SK-N-SH (cell line): ENCODE measurements around the gene TUT4. TPM values are rescaled to one million over a fixed set of nuclear protein-coding genes. Genes with fewer than 3 reads are reported as not detected.

Source experiments
- CTCF ChIA-PET: fragments of 300-600, 350-600 bp; formaldehyde crosslinking; extraction: SDS; loops from one replicate; lab custom pipeline; 2021; lab: Yijun Ruan, JAX
- POLR2A ChIA-PET: fragments of 350-600 bp; sonication (Branson Sonifier 250); formaldehyde crosslinking; extraction: SDS; loops from one replicate; lab custom pipeline; 2020; ENCODE audit warnings: antibody characterized with exemption, inconsistent platforms; lab: Yijun Ruan, JAX
- DNase-seq: peaks from one replicate; pipeline ENCODE4 v3.0.0; 2012
- H2AFZ ChIP-seq: fragments of 200-600 bp; sonication (generic); 2 replicates; pipeline ENCODE4 v1.8.1; 2016; ENCODE audit warnings: antibody characterized with exemption, mild to moderate bottlenecking, low read depth
- H3F3A ChIP-seq: fragments of 200-600 bp; sonication (generic); replicated peaks from 2 replicates; pipeline ENCODE3; 2016; ENCODE audit warnings: antibody characterized with exemption, mild to moderate bottlenecking; ENCODE audit not compliant: insufficient read depth
- H3K27ac ChIP-seq, 2 experiments: fragments of 200-500 bp in 1 of 2; fragments of 200-600 bp in 1 of 2; sonication (Bioruptor generic) in 1 of 2; sonication (generic), shearing (Covaris generic) in 1 of 2; 2 replicates each; pipeline versions ENCODE4 v1.5.1 to v1.6.1; 2014 to 2016; ENCODE audit warnings: low read depth in 2 of 2, inconsistent platforms in 1 of 2, low read length in 1 of 2, mild to moderate bottlenecking in 1 of 2, mixed read lengths in 1 of 2
- H3K27me3 ChIP-seq: fragments of 200-600 bp; sonication (generic), shearing (Covaris generic); 2 replicates; pipeline ENCODE4 v1.6.1; 2016; ENCODE audit warnings: mixed run types; ENCODE audit not compliant: insufficient read depth
- H3K36me3 ChIP-seq, 2 experiments: fragments of 200-500 bp in 1 of 2; fragments of 200-600 bp in 1 of 2; sonication (Bioruptor generic) in 1 of 2; sonication (generic) in 1 of 2; replicated peaks in 1 of 2; 2 replicates each; pipeline versions ENCODE3 to v1.5.1; 2014 to 2016; ENCODE audit warnings: low read length in 1 of 2, mild to moderate bottlenecking in 1 of 2; ENCODE audit not compliant: insufficient read depth in 2 of 2, control insufficient read depth in 1 of 2
- H3K4me1 ChIP-seq, 2 experiments: fragments of 200-500 bp in 1 of 2; fragments of 200-600 bp in 1 of 2; sonication (Bioruptor generic) in 1 of 2; sonication (generic), shearing (Covaris generic) in 1 of 2; 2 replicates each; pipeline versions ENCODE4 v1.5.1 to v1.6.1; 2014 to 2016; ENCODE audit warnings: low read depth in 1 of 2, low read length in 1 of 2, mixed run types in 1 of 2; ENCODE audit not compliant: insufficient read depth in 2 of 2, control insufficient read depth in 1 of 2
- H3K4me2 ChIP-seq: fragments of 200-600 bp; sonication (generic), shearing (Covaris generic); 2 replicates; pipeline ENCODE4 v1.6.1; 2017; ENCODE audit warnings: mixed run types
- H3K4me3 ChIP-seq, 2 experiments: fragments of 200-500 bp in 1 of 2; fragments of 200-600 bp in 1 of 2; sonication (Bioruptor generic) in 1 of 2; sonication (generic), shearing (Covaris generic) in 1 of 2; 2 replicates each; pipeline versions ENCODE4 v1.5.1 to v1.8.1; 2014 to 2016; ENCODE audit warnings: low read depth in 2 of 2, inconsistent platforms in 1 of 2, low read length in 1 of 2, mild to moderate bottlenecking in 1 of 2, mixed read lengths in 1 of 2, moderate library complexity in 1 of 2
- H3K79me2 ChIP-seq: fragments of 200-600 bp; sonication (generic); 2 replicates; pipeline ENCODE4 v1.8.1; 2017; ENCODE audit warnings: mild to moderate bottlenecking; ENCODE audit not compliant: insufficient read depth
- H3K9ac ChIP-seq: fragments of 200-600 bp; sonication (generic); 2 replicates; pipeline ENCODE4 v1.6.1; 2017; ENCODE audit warnings: mixed run types
- H3K9me2 ChIP-seq: fragments of 200-600 bp; sonication (generic); 2 replicates; pipeline ENCODE4 v1.6.1; 2017; ENCODE audit warnings: mixed run types
- H3K9me3 ChIP-seq: fragments of 200-600 bp; sonication (generic); 2 replicates; pipeline ENCODE4 v1.6.1; 2017; ENCODE audit warnings: mixed run types, mild to moderate bottlenecking, moderate library complexity
- H4K20me1 ChIP-seq: fragments of 200-600 bp; sonication (generic); 2 replicates; pipeline ENCODE4 v1.6.1; 2017; ENCODE audit warnings: mild to moderate bottlenecking, mixed run types; ENCODE audit not compliant: insufficient read depth
- EP300 ChIP-seq, 2 experiments: IDR thresholded peaks; 2 replicates each; pipeline versions ENCODE4 v1.4.0 to v1.6.1; 2012; ENCODE audit warnings: borderline replicate concordance in 1 of 2, low read depth in 1 of 2, low read length in 1 of 2
- GATA2 ChIP-seq: sonication (generic); formaldehyde crosslinking; IDR thresholded peaks from 2 replicates; pipeline ENCODE4 v1.5.0; 2020; ENCODE audit warnings: mild to moderate bottlenecking, missing genetic modification reagents
- MEF2A ChIP-seq: IDR thresholded peaks from 2 replicates; pipeline ENCODE4 v1.4.0; 2012; ENCODE audit warnings: low read depth, borderline replicate concordance
- MXI1 ChIP-seq: IDR thresholded peaks from 2 replicates; pipeline ENCODE4 v1.6.1; 2012; ENCODE audit warnings: mild to moderate bottlenecking, low read depth, low read length, improper control_type of control experiment
- NFIC ChIP-seq: IDR thresholded peaks from 2 replicates; pipeline ENCODE4 v1.4.0; 2012; ENCODE audit warnings: borderline replicate concordance
- NRF1 ChIP-seq: IDR thresholded peaks from 2 replicates; pipeline ENCODE4 v1.6.1; 2012; ENCODE audit warnings: low read depth, mild to moderate bottlenecking, low read length
- POLR2AphosphoS5 ChIP-seq: IDR thresholded peaks from 2 replicates; pipeline ENCODE4 v1.6.1; 2012; ENCODE audit warnings: low read depth, low read length
- RAD21 ChIP-seq: IDR thresholded peaks from 2 replicates; pipeline ENCODE4 v1.6.1; 2012; ENCODE audit warnings: mild to moderate bottlenecking, low read length
- RFX5 ChIP-seq: IDR thresholded peaks from 2 replicates; pipeline ENCODE4 v1.6.1; 2012; ENCODE audit warnings: mild to moderate bottlenecking, improper control_type of control experiment, low read length
- RXRA ChIP-seq: IDR thresholded peaks from 2 replicates; pipeline ENCODE4 v1.4.0; 2012; ENCODE audit warnings: low read depth, mild to moderate bottlenecking, borderline replicate concordance
- SIN3A ChIP-seq: IDR thresholded peaks from 2 replicates; pipeline ENCODE4 v1.6.1; 2012; ENCODE audit warnings: low read depth, mild to moderate bottlenecking, low read length, moderate library complexity, borderline replicate concordance
- SMC3 ChIP-seq: IDR thresholded peaks from 2 replicates; pipeline ENCODE4 v1.6.1; 2012; ENCODE audit warnings: low read depth, low read length, improper control_type of control experiment
- TCF12 ChIP-seq: IDR thresholded peaks from 2 replicates; pipeline ENCODE4 v1.4.0; 2012
- TEAD4 ChIP-seq: IDR thresholded peaks from 2 replicates; pipeline ENCODE4 v1.4.0; 2012; ENCODE audit warnings: mild to moderate bottlenecking, borderline replicate concordance; ENCODE audit not compliant: insufficient read depth
- WGBS: methylation state at CpG from one replicate; pipeline ENCODE4 v1.1.6; 2017; ENCODE audit warnings: low lambda C conversion rate; 5-methylcytosine and 5-hydroxymethylcytosine counted together
- polyA plus RNA-seq, 3 experiments: library from polyadenylated mRNA; depleted of rRNA; stranded (reverse); fragments of >200 nt; gene quantifications; 2 replicates each; pipeline ENCODE4 v1.2.3, GENCODE V29; 2012
- TF ChIP-seq, protein P1 (sequence below): IDR thresholded peaks from 2 replicates; pipeline ENCODE4 v1.4.0; 2012; ENCODE audit warnings: low read depth, borderline replicate concordance
- TF ChIP-seq, protein P2 (sequence below): IDR thresholded peaks from 2 replicates; pipeline ENCODE4 v1.6.1; 2012; ENCODE audit warnings: mild to moderate bottlenecking, low read depth, low read length, moderate library complexity

Gene TUT4
- polyA plus RNA-seq, 1 of the 3 experiments (the other 2 are of a cell fraction): 28.3 TPM

GRCh38 chr1:52461821-52462220 lies 91.1 kb downstream of the TUT4 start:
- Histone ChIP-seq H3K36me3 (peaks cover 6 to 12% of the 10 kb centered on the region in 2 experiments), H3F3A (peaks cover 3% of the 10 kb centered on the region), H3K27me3 (no peaks in the 10 kb centered on the region), H3K9ac (no peak overlapping the region), H3K9me2 (no peaks in the 10 kb centered on the region), H2AFZ (no peak overlapping the region), H3K4me3 (no peak overlapping the region), H3K27ac (no peak overlapping the region), H3K79me2 (no peaks in the 10 kb centered on the region), H4K20me1 (no peaks in the 10 kb centered on the region), H3K9me3 (no peaks in the 10 kb centered on the region), H3K4me1 (no peaks in the 10 kb centered on the region), H3K4me2 (no peak overlapping the region)
- ChIA-PET POLR2A (interaction anchor here (0.8 kb wide), 1 partner anchor 36 kb away, joined by 3 read pairs; no protein-coding TSS in a partner anchor), CTCF (no interaction called here)
- DNase-seq: no peak
- WGBS: 86% methylated on average over 1 of the region's 1 CpG
- no peak for TF ChIP-seq RFX5
- no peak for TF ChIP-seq TEAD4
- TF ChIP-seq TCF12: no peak

DNA sequence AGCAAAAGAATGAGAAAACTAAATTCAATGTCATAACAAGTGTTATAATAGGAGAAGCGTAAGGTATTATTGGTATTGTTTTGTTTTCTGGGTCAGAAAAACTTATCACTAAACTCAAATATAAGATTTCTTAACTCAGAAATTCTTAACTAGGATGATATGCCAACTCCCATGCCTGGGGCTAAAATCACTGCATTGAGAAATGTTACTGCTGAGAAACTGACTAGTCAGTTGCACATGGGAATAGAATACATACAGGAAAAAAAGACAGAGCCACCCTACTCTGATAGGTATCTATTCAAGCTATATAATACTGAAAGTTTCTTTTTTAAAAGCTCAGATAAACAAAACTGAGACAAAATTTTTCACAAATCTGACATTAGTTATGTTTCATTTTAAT lies 92.2 kb downstream of the TUT4 start:
- Histone ChIP-seq H3F3A (peaks cover 3% of the 10 kb centered on the region), H3K27me3 (no peaks in the 10 kb centered on the region), H3K27ac (no peak overlapping the region), H3K79me2 (no peaks in the 10 kb centered on the region), H2AFZ (no peak overlapping the region), H4K20me1 (no peaks in the 10 kb centered on the region), H3K9ac (no peak overlapping the region), H3K4me1 (no peaks in the 10 kb centered on the region), H3K36me3 (peaks cover 6 to 12% of the 10 kb centered on the region in 2 experiments), H3K9me3 (no peaks in the 10 kb centered on the region), H3K9me2 (no peaks in the 10 kb centered on the region), H3K4me2 (no peak overlapping the region), H3K4me3 (no peak overlapping the region)
- DNase-seq: no peak
- 98% methylated on average over 1 of the region's 1 CpG for WGBS
- POLR2A ChIA-PET: no interaction called here
- TF ChIP-seq, protein P1, sequence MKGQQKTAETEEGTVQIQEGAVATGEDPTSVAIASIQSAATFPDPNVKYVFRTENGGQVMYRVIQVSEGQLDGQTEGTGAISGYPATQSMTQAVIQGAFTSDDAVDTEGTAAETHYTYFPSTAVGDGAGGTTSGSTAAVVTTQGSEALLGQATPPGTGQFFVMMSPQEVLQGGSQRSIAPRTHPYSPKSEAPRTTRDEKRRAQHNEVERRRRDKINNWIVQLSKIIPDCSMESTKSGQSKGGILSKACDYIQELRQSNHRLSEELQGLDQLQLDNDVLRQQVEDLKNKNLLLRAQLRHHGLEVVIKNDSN: no peak
- TF ChIP-seq EP300 (IDR thresholded peaks at IDR 0.05; ENCODE audit: borderline replicate concordance in 1 of 2, low read depth in 1 of 2, low read length in 1 of 2) (no peak), RFX5 (no peak), SMC3 (no peak), NFIC (no peak), POLR2AphosphoS5 (no peak), SIN3A (no peak), GATA2 (CRISPR knock-in tag) (no peak), MEF2A (no peak)
- CTCF ChIA-PET: interaction anchor here (0.6 to 1.2 kb wide), 2 partner anchors 226 to 377 kb away, joined by 3 read pairs; no protein-coding TSS in a partner anchor

- Histone ChIP-seq H3K79me2 (no peaks in the 10 kb centered on the region), H3K9me3 (no peaks in the 10 kb centered on the region), H3K27ac (no peak overlapping the region), H3F3A (no peaks in the 10 kb centered on the region), H3K4me3 (no peak overlapping the region), H3K36me3 (peaks cover 3 to 9% of the 10 kb centered on the region in 2 experiments), H3K27me3 (no peaks in the 10 kb centered on the region), H3K9me2 (no peaks in the 10 kb centered on the region), H4K20me1 (no peaks in the 10 kb centered on the region), H3K4me2 (no peak overlapping the region), H3K9ac (no peak overlapping the region), H3K4me1 (no peaks in the 10 kb centered on the region), H2AFZ (no peak overlapping the region)
- ChIA-PET CTCF (no interaction called here), POLR2A (no interaction called here)
- DNase-seq: no peak
- 97% methylated on average over 2 of the region's 2 CpGs for whole genome bisulfite sequencing
- no peak for TF ChIP-seq RXRA
- TF ChIP-seq, protein P1: no peak
- TF ChIP-seq, protein P2, sequence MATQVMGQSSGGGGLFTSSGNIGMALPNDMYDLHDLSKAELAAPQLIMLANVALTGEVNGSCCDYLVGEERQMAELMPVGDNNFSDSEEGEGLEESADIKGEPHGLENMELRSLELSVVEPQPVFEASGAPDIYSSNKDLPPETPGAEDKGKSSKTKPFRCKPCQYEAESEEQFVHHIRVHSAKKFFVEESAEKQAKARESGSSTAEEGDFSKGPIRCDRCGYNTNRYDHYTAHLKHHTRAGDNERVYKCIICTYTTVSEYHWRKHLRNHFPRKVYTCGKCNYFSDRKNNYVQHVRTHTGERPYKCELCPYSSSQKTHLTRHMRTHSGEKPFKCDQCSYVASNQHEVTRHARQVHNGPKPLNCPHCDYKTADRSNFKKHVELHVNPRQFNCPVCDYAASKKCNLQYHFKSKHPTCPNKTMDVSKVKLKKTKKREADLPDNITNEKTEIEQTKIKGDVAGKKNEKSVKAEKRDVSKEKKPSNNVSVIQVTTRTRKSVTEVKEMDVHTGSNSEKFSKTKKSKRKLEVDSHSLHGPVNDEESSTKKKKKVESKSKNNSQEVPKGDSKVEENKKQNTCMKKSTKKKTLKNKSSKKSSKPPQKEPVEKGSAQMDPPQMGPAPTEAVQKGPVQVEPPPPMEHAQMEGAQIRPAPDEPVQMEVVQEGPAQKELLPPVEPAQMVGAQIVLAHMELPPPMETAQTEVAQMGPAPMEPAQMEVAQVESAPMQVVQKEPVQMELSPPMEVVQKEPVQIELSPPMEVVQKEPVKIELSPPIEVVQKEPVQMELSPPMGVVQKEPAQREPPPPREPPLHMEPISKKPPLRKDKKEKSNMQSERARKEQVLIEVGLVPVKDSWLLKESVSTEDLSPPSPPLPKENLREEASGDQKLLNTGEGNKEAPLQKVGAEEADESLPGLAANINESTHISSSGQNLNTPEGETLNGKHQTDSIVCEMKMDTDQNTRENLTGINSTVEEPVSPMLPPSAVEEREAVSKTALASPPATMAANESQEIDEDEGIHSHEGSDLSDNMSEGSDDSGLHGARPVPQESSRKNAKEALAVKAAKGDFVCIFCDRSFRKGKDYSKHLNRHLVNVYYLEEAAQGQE: no peak
- TF ChIP-seq RAD21: no peak
- TF ChIP-seq NRF1: no peak
- no peak for TF ChIP-seq TCF12
- no peak for TF ChIP-seq NFIC
- no peak for TF ChIP-seq MXI1
Observed at GRCh38 chr1:52455686-52456085, 97.2 kb downstream of the TUT4 start.
